RWPE1 (cell line): ENCODE data around the gene LSM4.
A peak's percentile ranks its signal among the peaks of the same experiment; 100 is the strongest.

ENCODE experiments used
- CTCF ChIA-PET: fragments of 350-600 bp; sonication (Branson Sonifier 250); formaldehyde crosslinking; extraction: SDS; loops from one replicate; lab custom pipeline; 2021; lab: Yijun Ruan, JAX
- POLR2A ChIA-PET: fragments of 400-600 bp; formaldehyde crosslinking; extraction: SDS; loops from one replicate; lab custom pipeline; 2020; ENCODE audit warnings: antibody characterized with exemption; ENCODE audit not compliant: low non-redundant PET; lab: Yijun Ruan, JAX
- DNase-seq: peaks from one replicate; pipeline ENCODE4 v3.0.0; 2012; ENCODE audit warnings: low spot score
- H3K27ac ChIP-seq: fragments of 450-650 bp; 2 replicates; pipeline ENCODE4 v1.5.1; 2017
- CTCF ChIP-seq: fragments of 450-650 bp; conservative IDR thresholded peaks from 2 replicates; pipeline ENCODE4 v1.5.1; 2017; ENCODE audit warnings: low read depth, mild to moderate bottlenecking

Gene LSM4

GRCh38 chr19:18274781-18275356 is 48.0 kb downstream of the LSM4 start:
- POLR2A ChIA-PET = interaction anchor here (0.6 kb wide), 3 partner anchors 59 to 272 kb away, joined by 3 to 8 read pairs (median 3); no protein-coding TSS in a partner anchor
- peak overlapping the region; percentile 99 for H3K27ac ChIP-seq
- TF ChIP-seq CTCF = no peak
- DNase-seq = peak; percentile 78
- CTCF ChIA-PET = no interaction called here

GRCh38 chr19:18274219-18274780 is 48.6 kb downstream of the LSM4 start, which contains the start of gene IQCN:
Gene IQCN (minus strand): TSS chr19:18274452. CDS start chr19:18269478, 4,974 bp downstream.
- TF ChIP-seq CTCF = no peak
- peak within 1 kb of the TSS; percentile 99 for H3K27ac ChIP-seq
- ChIA-PET CTCF (interaction anchor here (0.6 to 0.7 kb wide), 4 partner anchors 31 to 573 kb away, joined by 3 to 4 read pairs (median 4); partner anchors contain the start of gene SSBP4), POLR2A (interaction anchor here (0.6 kb wide), 2 partner anchors 147 to 272 kb away, joined by 3 read pairs; no protein-coding TSS in a partner anchor)
- peak; percentile 50 for DNase-seq

GRCh38 chr19:18273561-18274218 is 49.2 kb downstream of the LSM4 start:
- ChIA-PET CTCF (interaction anchor here (0.6 to 0.7 kb wide), 4 partner anchors 32 to 574 kb away, joined by 3 to 4 read pairs (median 4); partner anchors contain the start of gene SSBP4), POLR2A (no interaction called here)
- DNase-seq = no peak
- TF ChIP-seq CTCF = no peak
- peak overlapping the region; percentile 99 for H3K27ac ChIP-seq

- CTCF ChIA-PET = interaction anchor here (0.6 to 3.5 kb wide), 3 partner anchors 19 to 654 kb away, joined by 4 to 21 read pairs (median 5); no protein-coding TSS in a partner anchor
- H3K27ac ChIP-seq = peak overlapping the region; percentile 99
- POLR2A ChIA-PET = interaction anchor here (0.5 kb wide), 1 partner anchor 180 kb away, joined by 6 read pairs; no protein-coding TSS in a partner anchor
- DNase-seq = no peak
- no peak for TF ChIP-seq CTCF
These were observed 51.4 kb downstream of the LSM4 start for GRCh38 chr19:18271433-18271841.

- TF ChIP-seq CTCF = no peak
- H3K27ac ChIP-seq = no peak overlapping the region
- no peak for DNase-seq
- CTCF ChIA-PET = interaction anchor here (3.5 kb wide), 1 partner anchor 18 kb away, joined by 21 read pairs; no protein-coding TSS in a partner anchor
- POLR2A ChIA-PET = no interaction called here
These were observed 52.5 kb downstream of the LSM4 start for GRCh38 chr19:18270326-18270725.
